ENCODE measurements around the gene KDM4B. TPM values are rescaled to one million over a fixed set of nuclear protein-coding genes. Genes with fewer than 3 reads are reported as not detected.

Gene KDM4B
- total and polyA plus RNA-seq, 2 of the 8 experiments (the other 6 are each of a cell fraction or from before 2014, with no cell fraction given), result 12.0 to 31.9 TPM

DNA sequence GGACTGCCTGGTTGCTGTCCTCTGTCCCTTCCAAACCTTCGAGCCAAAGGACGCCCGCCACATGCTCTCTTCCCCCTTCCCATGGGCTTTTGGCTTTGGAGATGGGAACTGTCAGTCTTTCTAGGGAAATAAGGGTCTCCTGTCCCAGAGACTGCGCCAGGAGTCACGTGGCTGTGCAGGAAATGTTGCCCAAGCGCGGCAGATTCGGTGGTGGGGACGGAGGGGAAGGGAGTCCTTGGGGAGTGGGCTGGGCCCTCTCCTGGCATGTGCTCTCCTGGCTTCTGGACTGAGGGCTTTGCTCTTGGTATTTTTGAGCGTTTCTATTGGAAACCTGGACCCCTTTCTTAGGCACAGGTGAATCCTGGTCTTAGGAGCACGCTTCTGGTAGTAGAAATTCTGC lies 103.2 kb downstream of the KDM4B start:
- Histone ChIP-seq H2BK5ac (ENCODE audit: low read depth, low read length) (no peak overlapping the region), H3K23ac (ENCODE audit: insufficient read length) (no peak overlapping the region), H3K14ac (ENCODE audit: insufficient read length) (no peak overlapping the region), H3K27ac (ENCODE audit: low read depth, low read length) (no peak overlapping the region), H4K8ac (ENCODE audit: extremely low read depth, insufficient read depth, low read length) (no peak overlapping the region), H3K4me3 (ENCODE audit: extremely low read depth in 1 of 4, insufficient read depth in 2 of 4, low read depth in 3 of 4, low read length in 4 of 4) (no peak overlapping the region), H3K18ac (ENCODE audit: extremely low read depth, low read length) (no peak overlapping the region), H3K4ac (replicated peaks; ENCODE audit: insufficient read length, low read depth, low read length) (no peak overlapping the region), H2BK12ac (ENCODE audit: low read depth, low read length) (no peak overlapping the region), H3K79me2 (ENCODE audit: control insufficient read depth in 1 of 2, insufficient read depth in 2 of 2, low read length in 2 of 2) (no peaks in the 10 kb centered on the region), H2AK5ac (ENCODE audit: low read depth, low read length) (no peak overlapping the region), H3K36me3 (ENCODE audit: control insufficient read depth in 2 of 4, insufficient read depth in 4 of 4, low read length in 3 of 4) (peaks cover 0 to 2% (median 0%) of the 10 kb centered on the region in 4 experiments; a peak in 2 of 8 replicates), H3K4me1 (replicated peaks in 1 of 4; ENCODE audit: control insufficient read depth in 3 of 4, insufficient read depth in 4 of 4, low read length in 3 of 4) (peaks cover 7 to 19% (median 13%) of the 10 kb centered on the region in 4 experiments; a peak in 6 of 7 replicates), H3K9me3 (ENCODE audit: insufficient read depth in 2 of 2, low read depth in 1 of 2, low read length in 1 of 2) (no peaks in the 10 kb centered on the region), H3K56ac (replicated peaks; ENCODE audit: insufficient read length, low read depth, low read length) (no peak overlapping the region), H3K23me2 (ENCODE audit: low read depth, low read length) (no peaks in the 10 kb centered on the region), H3K9ac (replicated peaks in 1 of 4; ENCODE audit: extremely low read depth in 1 of 4, low read depth in 3 of 4, low read length in 3 of 4) (no peak overlapping the region), H2BK120ac (replicated peaks; ENCODE audit: low read depth, low read length) (no peak overlapping the region), H4K91ac (replicated peaks; ENCODE audit: insufficient read length, low read length) (no peak overlapping the region), H4K5ac (ENCODE audit: insufficient read length, low read depth, low read length) (no peak overlapping the region), H2BK20ac (ENCODE audit: low read length) (no peak overlapping the region), H2AFZ (ENCODE audit: low read length) (no peak overlapping the region), H2BK15ac (ENCODE audit: low read length) (no peak overlapping the region), H3K4me2 (ENCODE audit: insufficient read depth in 1 of 2, low read depth in 2 of 2, low read length in 2 of 2) (no peak overlapping the region), H3K27me3 (replicated peaks in 1 of 4; ENCODE audit: control insufficient read depth in 3 of 4, extremely low read depth in 1 of 4, insufficient read depth in 3 of 4, low read length in 3 of 4) (no peaks in the 10 kb centered on the region), H4K20me1 (replicated peaks in 1 of 2; ENCODE audit: control insufficient read depth in 1 of 2, insufficient read depth in 2 of 2, low read length in 2 of 2) (peaks cover 2 to 6% of the 10 kb centered on the region in 2 experiments), H3K79me1 (ENCODE audit: low read depth, low read length) (no peaks in the 10 kb centered on the region; the same call in 1 of the 2 replicates)
- no peak for DNase-seq (ENCODE audit: low read depth in 1 of 2, low spot score in 2 of 2)
- 81% methylated on average over 11 of the region's 11 CpGs; no CpG with 5 or more reads in 1 of the 2 experiments for WGBS, 2 experiments (ENCODE audit: extremely low coverage in 1 of 2, insufficient coverage in 1 of 2, insufficient read length in 1 of 2, insufficient replicate concordance in 2 of 2, low coverage in 1 of 2, low lambda C conversion rate in 2 of 2, missing lambda C conversion rate in 1 of 2)
- no peak for FAIRE-seq
- POLR2A ChIA-PET (ENCODE audit: partially characterized antibody), result no interaction called here
- CTCF ChIA-PET (ENCODE audit: partially characterized antibody), result interaction anchor here (0.7 to 7.2 kb wide), 10 partner anchors 14 to 165 kb away, joined by 3 to 62 read pairs (median 4); no protein-coding TSS in a partner anchor
- no peak for TF ChIP-seq JUND (IDR thresholded peaks at IDR 0.05; ENCODE audit: low read length)
- TF ChIP-seq CHD1 (IDR thresholded peaks at IDR 0.05; ENCODE audit: low read depth, low read length), result no peak
- TF ChIP-seq CBX5 (IDR thresholded peaks at IDR 0.05; ENCODE audit: low read depth, low read length), result no peak
- TF ChIP-seq MAX (IDR thresholded peaks at IDR 0.05), result no peak
- TF ChIP-seq EGR1 (IDR thresholded peaks at IDR 0.05; ENCODE audit: borderline replicate concordance, low read depth, low read length), result no peak
- TF ChIP-seq HDAC6 (IDR thresholded peaks at IDR 0.05; ENCODE audit: low read depth, low read length), result no peak
- no peak for TF ChIP-seq SAP30 (IDR thresholded peaks at IDR 0.05; ENCODE audit: insufficient read depth, insufficient replicate concordance, low read length)
- no peak for TF ChIP-seq CEBPB (IDR thresholded peaks at IDR 0.05; ENCODE audit: low read depth, low read length)
- no peak for TF ChIP-seq SIRT6 (IDR thresholded peaks at IDR 0.05; ENCODE audit: low read length)
- no peak for TF ChIP-seq NANOG (IDR thresholded peaks at IDR 0.05; ENCODE audit: insufficient read depth, low read depth, low read length, poor library complexity, severe bottlenecking)
- no peak for TF ChIP-seq CHD2 (IDR thresholded peaks at IDR 0.05; ENCODE audit: low read length)
- TF ChIP-seq SP1 (IDR thresholded peaks at IDR 0.05; ENCODE audit: low read depth, low read length), result no peak
- no peak for TF ChIP-seq KDM1A (IDR thresholded peaks at IDR 0.05; ENCODE audit: borderline replicate concordance, low read length)
- TF ChIP-seq POLR2AphosphoS5 (IDR thresholded peaks at IDR 0.05; ENCODE audit: low read depth, low read length), result no peak
- TF ChIP-seq JUN (IDR thresholded peaks at IDR 0.05; ENCODE audit: low read depth, low read length), result no peak
- no peak for TF ChIP-seq TAF7 (optimal IDR thresholded peaks at IDR 0.05; ENCODE audit: borderline replicate concordance, low read depth, low read length)
